OCI-LY1 (cell line): ENCODE results near the gene PC.

Experiments
- EZH2 ChIP-seq: fragments of 200-600 bp; sonication (generic), shearing (Covaris generic); IDR thresholded peaks from 2 replicates; pipeline ENCODE4 v1.8.0; 2017; ENCODE audit warnings: borderline replicate concordance, mixed run types, mild to moderate bottlenecking, antibody characterized with exemption, low read length, moderate library complexity, mixed read lengths
- TF ChIP-seq, protein P1 (sequence below): fragments of 200-600 bp; sonication (generic), shearing (Covaris generic); IDR thresholded peaks from 2 replicates; pipeline ENCODE4 v1.5.1; 2017; ENCODE audit warnings: mild to moderate bottlenecking, antibody characterized with exemption, low read length, moderate library complexity, mixed read lengths

DNA sequence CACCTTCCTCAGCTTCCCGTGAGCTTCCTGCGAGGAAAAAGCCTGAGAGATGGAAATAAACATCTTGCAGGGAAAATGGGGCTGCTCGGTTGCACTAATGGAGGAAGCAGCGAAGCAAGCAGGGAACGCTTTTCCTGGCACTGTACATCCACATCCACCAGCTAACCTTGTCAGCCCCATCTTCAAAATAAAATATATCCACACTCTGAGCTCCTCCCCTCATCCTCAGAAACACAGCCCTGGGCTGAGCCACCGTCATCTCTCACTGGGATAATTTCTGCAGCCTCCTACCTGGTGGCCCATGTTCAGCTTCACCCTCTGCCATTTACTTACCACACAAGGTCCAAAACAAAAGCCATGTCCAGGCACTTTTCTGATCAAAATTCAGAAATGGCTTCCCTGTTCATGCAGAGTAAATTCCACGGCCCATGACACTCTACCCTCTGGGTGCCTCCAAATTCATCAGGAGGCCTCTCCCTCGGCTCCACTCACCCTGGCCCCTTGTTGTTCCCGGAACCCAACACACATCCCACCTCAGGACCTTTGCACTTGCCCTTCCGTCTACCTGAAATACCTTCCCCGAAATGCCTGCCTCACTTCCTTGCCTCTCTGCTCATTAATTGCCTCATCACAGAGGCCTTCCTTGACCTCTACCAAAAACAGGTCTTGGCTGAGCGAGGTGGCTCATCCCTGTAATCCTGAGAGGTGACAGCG is 29.9 kb upstream of the PC start:
- TF ChIP-seq, protein P1, sequence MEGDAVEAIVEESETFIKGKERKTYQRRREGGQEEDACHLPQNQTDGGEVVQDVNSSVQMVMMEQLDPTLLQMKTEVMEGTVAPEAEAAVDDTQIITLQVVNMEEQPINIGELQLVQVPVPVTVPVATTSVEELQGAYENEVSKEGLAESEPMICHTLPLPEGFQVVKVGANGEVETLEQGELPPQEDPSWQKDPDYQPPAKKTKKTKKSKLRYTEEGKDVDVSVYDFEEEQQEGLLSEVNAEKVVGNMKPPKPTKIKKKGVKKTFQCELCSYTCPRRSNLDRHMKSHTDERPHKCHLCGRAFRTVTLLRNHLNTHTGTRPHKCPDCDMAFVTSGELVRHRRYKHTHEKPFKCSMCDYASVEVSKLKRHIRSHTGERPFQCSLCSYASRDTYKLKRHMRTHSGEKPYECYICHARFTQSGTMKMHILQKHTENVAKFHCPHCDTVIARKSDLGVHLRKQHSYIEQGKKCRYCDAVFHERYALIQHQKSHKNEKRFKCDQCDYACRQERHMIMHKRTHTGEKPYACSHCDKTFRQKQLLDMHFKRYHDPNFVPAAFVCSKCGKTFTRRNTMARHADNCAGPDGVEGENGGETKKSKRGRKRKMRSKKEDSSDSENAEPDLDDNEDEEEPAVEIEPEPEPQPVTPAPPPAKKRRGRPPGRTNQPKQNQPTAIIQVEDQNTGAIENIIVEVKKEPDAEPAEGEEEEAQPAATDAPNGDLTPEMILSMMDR = no peak
- no peak for TF ChIP-seq EZH2
